ENCODE data around the gene ETDC.

Gene ETDC

DNA sequence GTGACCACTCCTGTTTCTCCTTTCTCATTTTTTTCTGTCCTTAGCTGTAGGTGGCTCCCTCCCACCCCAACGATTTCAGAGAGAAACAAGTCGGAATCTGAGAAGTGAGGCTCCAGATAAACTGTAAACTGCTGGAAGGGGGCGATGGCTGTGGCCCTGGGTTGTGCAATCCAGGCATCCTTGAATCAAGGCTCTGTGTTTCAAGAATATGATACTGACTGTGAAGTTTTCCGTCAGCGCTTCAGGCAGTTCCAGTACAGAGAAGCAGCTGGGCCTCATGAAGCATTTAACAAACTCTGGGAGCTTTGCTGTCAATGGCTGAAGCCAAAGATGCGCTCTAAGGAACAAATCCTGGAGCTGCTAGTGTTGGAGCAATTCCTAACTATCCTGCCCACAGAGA is 37.7 kb downstream of the ETDC start:
- DNase-seq (ENCODE audit: low spot score): no peak

DNA sequence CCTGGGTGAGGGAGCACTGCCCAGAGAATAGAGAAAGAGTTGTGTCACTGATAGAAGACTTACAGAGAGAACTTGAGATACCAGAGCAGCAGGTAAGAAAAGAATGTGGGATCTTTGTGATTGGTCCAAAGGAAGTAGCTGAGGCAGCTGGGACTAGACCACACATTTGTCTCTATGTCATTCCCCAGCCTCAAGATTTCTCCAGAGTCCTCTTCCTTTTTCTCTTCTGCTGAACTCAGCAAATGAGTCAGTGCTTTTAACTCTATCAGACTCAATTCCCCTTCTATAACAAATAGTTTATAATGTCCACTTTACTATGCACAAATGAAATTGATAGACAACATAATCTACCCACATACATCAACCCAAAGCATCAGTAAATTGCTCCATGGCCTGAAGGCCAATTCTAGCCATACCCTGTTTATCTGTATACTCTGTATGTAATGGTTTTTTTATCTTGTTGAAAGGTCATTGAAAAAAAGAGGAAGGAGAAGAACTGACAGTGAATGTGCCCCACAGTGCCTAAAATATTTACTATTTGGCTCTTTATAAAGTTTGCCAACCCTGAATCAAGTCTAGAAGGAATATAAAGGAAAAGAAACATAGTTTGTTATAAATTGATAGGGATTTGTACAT is 38.2 kb downstream of the ETDC start:
- no peak for DNase-seq (ENCODE audit: low spot score)

DNA sequence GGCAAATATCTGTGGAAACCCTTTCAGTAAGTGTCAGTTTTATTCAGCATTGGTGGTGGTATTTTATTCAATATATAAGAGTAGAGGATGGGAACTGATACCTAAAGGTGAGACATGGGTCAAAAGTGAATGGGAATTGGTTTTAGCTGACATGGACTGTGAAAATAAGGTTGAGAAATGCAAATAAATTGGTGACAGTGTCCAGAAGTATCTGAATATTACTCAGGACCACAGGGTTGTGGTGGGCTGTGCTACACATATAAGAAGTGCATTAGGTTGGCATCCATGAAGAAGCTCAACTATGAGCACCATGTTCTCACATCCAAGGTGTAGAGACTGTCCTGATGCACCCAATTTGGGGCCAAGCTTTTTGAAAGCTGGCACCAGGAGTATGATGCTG is 45.0 kb downstream of the ETDC start:
- no peak for DNase-seq (ENCODE audit: low spot score)

All from hepatic stellate cell (primary cell).